Spleen (tissue), 11 donors: Measurements from ENCODE around the gene USHBP1. TPM values are rescaled to one million over a fixed set of nuclear protein-coding genes. Genes with fewer than 3 reads are reported as not detected.

Experiments used
- DNase-seq: peaks from one replicate; pipeline ENCODE4 v3.0.0-alpha.2; 2020
- H3K27ac ChIP-seq, 8 donors: fragments of 200-600 bp; sonication (generic) in 7 of 8; 1 replicate in 4 of 8; 2 replicates in 4 of 8; pipeline versions ENCODE4 v1.5.0 to v1.8.0; 2016 to 2021; ENCODE audit warnings: inconsistent platforms in 4 of 8, mild to moderate bottlenecking in 4 of 8, moderate library complexity in 1 of 8
- H3K27me3 ChIP-seq, 7 donors: fragments of 200-600 bp; sonication (generic) in 6 of 7; replicated peaks in 1 of 7; 1 replicate in 4 of 7; 2 replicates in 3 of 7; pipeline versions ENCODE4 v1.5.0 to v1.8.0; 2016 to 2021; ENCODE audit warnings: inconsistent platforms in 3 of 7, mild to moderate bottlenecking in 1 of 7
- H3K36me3 ChIP-seq, 6 donors: fragments of 200-600 bp; sonication (generic) in 5 of 6; 1 replicate in 4 of 6; 2 replicates in 2 of 6; pipeline versions ENCODE4 v1.5.0 to v1.8.0; 2016 to 2021; ENCODE audit warnings: inconsistent platforms in 2 of 6
- H3K4me1 ChIP-seq, 6 donors: fragments of 200-600 bp; sonication (generic) in 5 of 6; 1 replicate in 3 of 6; 2 replicates in 3 of 6; pipeline versions ENCODE4 v1.5.0 to v1.8.0; 2016 to 2021; ENCODE audit warnings: inconsistent platforms in 3 of 6
- H3K4me3 ChIP-seq, 8 donors: fragments of 200-600 bp; sonication (generic) in 7 of 8; 1 replicate in 4 of 8; 2 replicates in 4 of 8; pipeline versions ENCODE4 v1.5.0 to v1.8.0; 2016 to 2021; ENCODE audit warnings: inconsistent platforms in 4 of 8, mild to moderate bottlenecking in 4 of 8, moderate library complexity in 2 of 8
- H3K9me3 ChIP-seq, 8 donors: fragments of 200-600 bp; sonication (generic) in 7 of 8; 1 replicate in 4 of 8; 2 replicates in 4 of 8; pipeline versions ENCODE4 v1.5.0 to v1.8.0; 2016 to 2021; ENCODE audit warnings: inconsistent platforms in 4 of 8
- CTCF ChIP-seq, 11 experiments: fragments of 200-600 bp in 7 of 11; fragments of 450-650 bp in 4 of 11; sonication (generic) in 4 of 11; IDR thresholded peaks in 8 of 11; conservative IDR thresholded peaks in 3 of 11; 1 replicate in 7 of 11; 2 replicates in 4 of 11; pipeline versions ENCODE4 v1.4.0 to v1.8.0; 2016 to 2021; ENCODE audit warnings: antibody characterized with exemption in 11 of 11, inconsistent platforms in 4 of 11, mild to moderate bottlenecking in 1 of 11
- POLR2A ChIP-seq, 3 donors: fragments of 450-650 bp; IDR thresholded peaks; one replicate each; pipeline ENCODE4 v1.5.1; 2017; ENCODE audit warnings: antibody characterized with exemption in 3 of 3, mild to moderate bottlenecking in 1 of 3
- POLR2AphosphoS5 ChIP-seq, 3 donors: sonication (generic); formaldehyde crosslinking; IDR thresholded peaks; one replicate each; pipeline ENCODE4 v1.5.1; 2017; ENCODE audit warnings: antibody characterized with exemption in 3 of 3
- WGBS, 5 donors: extraction: QIAGEN DNeasy Blood & Tissue Kit in 3 of 5; methylation state at CpG; one replicate each; pipeline versions ENCODE4 v1.1.5 to v1.1.7; 2013 to 2018; 5-methylcytosine and 5-hydroxymethylcytosine counted together
- intact Hi-C: fragments of 100-400 bp; cut with DNase I; formaldehyde crosslinking; loops from one replicate; pipeline ENCODE4 v1.15.0; 2023; ENCODE audit warnings: low total_unique reads
- polyA plus RNA-seq, 3 donors: library from polyadenylated mRNA; stranded (reverse); fragments of 200-250 nt; gene quantifications; one replicate each; pipeline ENCODE4 v1.2.1, GENCODE V29; 2013
- total RNA-seq, 7 donors: library from RNA; depleted of rRNA in 3 of 7; stranded (reverse); fragments of >200 nt in 3 of 7; fragmentation: NEBNext Ultra II Directional in 4 of 7; extraction: Animal tissue kit (Norgen Biotek cat#: 25700) in 4 of 7; gene quantifications; one replicate each; pipeline versions ENCODE4 v1.1.0 to v1.2.1, GENCODE V29; 2016 to 2021
- donor health status: healthy with polysubstance abuse.
- donor health status: DM: no; HTN: no; CAD: no; lungs with moderate emphysema.
- donor health status: DM: no; HTN: no; CAD: no.
- donor health status: Bipolar disorder and iron deficiency.
- donor health status: healthy.
- donor health status: DM: no; HTN: no; CAD: no.
- donor health status: DM: yes; HTN: yes; CAD: no.

USHBP1 gene
- total and polyA plus RNA-seq, 10 donors = 3.1 to 16.6 (median 8.3) TPM

GRCh38 chr19:17289489-17289888 is 24.9 kb upstream of the USHBP1 start:
- Histone ChIP-seq H3K4me3 (peak overlapping the region in 1 of 8 donors; percentile 27), H3K27ac (no peak overlapping the region), H3K27me3 (peaks cover 0 to 8% (median 0%) of the 10 kb centered on the region in 7 donors), H3K36me3 (peaks cover 0 to 18% (median 0%) of the 10 kb centered on the region in 6 donors), H3K9me3 (no peaks in the 10 kb centered on the region), H3K4me1 (peaks cover 0 to 40% (median 13%) of the 10 kb centered on the region in 6 donors)
- WGBS, 5 donors = 12 to 18% (median 15%) methylated on average over 11 to 22 of the region's 22 CpGs
- TF ChIP-seq POLR2A (IDR thresholded peaks at IDR 0.05) = no peak
- no peak for TF ChIP-seq POLR2AphosphoS5 (IDR thresholded peaks at IDR 0.05)
- TF ChIP-seq CTCF (IDR thresholded peaks at IDR 0.05 in 8 of 11, conservative IDR thresholded peaks at IDR 0.05 in 3 of 11) = peak in 1 of 11 experiments; percentile 14
- intact Hi-C loops = no loop called here
- DNase-seq = peak; percentile 85

GRCh38 chr19:17286752-17287151 is 22.2 kb upstream of the USHBP1 start:
- H3K4me3 ChIP-seq = no peak overlapping the region
- no peak for TF ChIP-seq POLR2AphosphoS5 (IDR thresholded peaks at IDR 0.05)
- no peak for TF ChIP-seq POLR2A (IDR thresholded peaks at IDR 0.05)
- TF ChIP-seq CTCF (IDR thresholded peaks at IDR 0.05 in 8 of 11, conservative IDR thresholded peaks at IDR 0.05 in 3 of 11) = no peak
- no peak for DNase-seq
- intact Hi-C loops = no loop called here
- H3K4me1 ChIP-seq = peaks cover 8 to 27% (median 17%) of the 10 kb centered on the region in 6 donors
- peaks cover 0 to 25% (median 3%) of the 10 kb centered on the region in 6 donors for H3K36me3 ChIP-seq
- peaks cover 0 to 21% (median 8%) of the 10 kb centered on the region in 7 donors for H3K27me3 ChIP-seq
- 89 to 98% (median 91%) methylated on average over 9 of the region's 9 CpGs for WGBS, 5 donors
- H3K9me3 ChIP-seq = no peaks in the 10 kb centered on the region
- H3K27ac ChIP-seq = no peak overlapping the region

DNA sequence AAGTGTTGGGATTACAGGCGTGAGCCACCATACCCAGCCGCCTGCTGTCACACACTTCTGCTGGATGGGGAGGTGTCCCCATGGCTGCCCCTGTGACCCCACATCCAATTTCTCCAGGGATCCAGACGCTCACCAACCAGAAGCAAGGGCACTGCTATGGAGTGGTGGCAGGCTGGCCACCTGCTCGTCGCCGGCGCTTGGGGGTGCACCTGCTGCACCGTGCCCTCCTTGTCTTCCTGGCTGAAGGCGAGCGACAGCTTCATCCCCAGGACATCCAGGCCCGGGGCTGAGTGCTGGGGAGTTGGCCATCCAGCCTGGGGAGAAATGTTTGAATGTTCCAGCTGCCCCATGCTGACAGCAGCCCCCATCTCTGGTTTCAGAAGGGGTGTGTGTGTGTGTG is 21.7 kb upstream of the USHBP1 start:
- no peak for DNase-seq
- H3K27ac ChIP-seq = no peak overlapping the region
- H3K36me3 ChIP-seq = peaks cover 0 to 25% (median 3%) of the 10 kb centered on the region in 6 donors
- H3K4me1 ChIP-seq = peaks cover 11 to 31% (median 22%) of the 10 kb centered on the region in 6 donors
- 94 to 96% (median 95%) methylated on average over 10 to 11 of the region's 11 CpGs for WGBS, 5 donors
- H3K27me3 ChIP-seq = peaks cover 0 to 26% (median 13%) of the 10 kb centered on the region in 7 donors
- no peaks in the 10 kb centered on the region for H3K9me3 ChIP-seq
- TF ChIP-seq CTCF (IDR thresholded peaks at IDR 0.05 in 8 of 11, conservative IDR thresholded peaks at IDR 0.05 in 3 of 11) (no peak), POLR2AphosphoS5 (IDR thresholded peaks at IDR 0.05) (no peak), POLR2A (IDR thresholded peaks at IDR 0.05) (no peak)
- H3K4me3 ChIP-seq = no peak overlapping the region
- intact Hi-C loops = no loop called here

DNA sequence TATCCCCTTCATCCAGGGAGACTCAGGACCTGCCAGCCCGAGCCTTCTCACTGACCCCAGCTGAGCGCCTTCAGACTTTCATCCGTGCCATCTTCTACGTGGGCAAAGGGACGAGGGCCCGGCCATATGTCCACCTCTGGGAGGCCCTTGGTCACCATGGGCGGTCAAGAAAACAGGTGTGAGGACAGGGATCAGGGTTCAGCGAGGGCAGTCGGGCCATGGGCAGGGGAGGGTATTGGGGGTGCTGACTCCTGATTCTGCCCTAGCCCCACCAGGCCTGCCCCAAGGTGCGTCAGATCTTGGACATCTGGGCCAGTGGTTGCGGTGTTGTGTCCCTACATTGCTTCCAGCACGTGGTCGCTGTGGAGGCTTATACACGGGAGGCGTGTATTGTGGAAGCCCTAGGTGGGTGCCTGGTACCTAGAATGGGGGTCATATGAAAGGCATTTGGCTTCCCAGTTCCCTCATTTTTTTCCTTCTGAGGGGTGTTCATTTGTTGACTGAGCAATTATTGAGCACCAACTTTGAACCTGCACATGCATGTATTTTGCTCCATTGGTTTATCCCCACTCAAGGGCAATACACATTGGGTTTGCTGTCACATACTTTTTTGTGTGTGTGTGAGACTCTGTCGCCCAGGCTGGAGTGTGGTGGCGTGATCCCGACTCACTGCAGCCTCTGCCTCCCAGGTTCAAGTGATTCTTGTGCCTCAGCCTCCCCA is 21.0 kb upstream of the USHBP1 start:
- Histone ChIP-seq H3K27me3 (peaks cover 0 to 32% (median 14%) of the 10 kb centered on the region in 7 donors), H3K9me3 (no peaks in the 10 kb centered on the region), H3K4me1 (peaks cover 11 to 36% (median 24%) of the 10 kb centered on the region in 6 donors), H3K4me3 (no peak overlapping the region), H3K36me3 (peaks cover 0 to 25% (median 3%) of the 10 kb centered on the region in 6 donors), H3K27ac (no peak overlapping the region)
- WGBS, 5 donors = 91 to 93% (median 92%) methylated on average over 17 to 18 of the region's 18 CpGs
- intact Hi-C loops = no loop called here
- TF ChIP-seq CTCF (IDR thresholded peaks at IDR 0.05 in 8 of 11, conservative IDR thresholded peaks at IDR 0.05 in 3 of 11) (no peak), POLR2AphosphoS5 (IDR thresholded peaks at IDR 0.05) (no peak), POLR2A (IDR thresholded peaks at IDR 0.05) (no peak)
- DNase-seq = no peak
